ENCODE data around the gene SLC19A1.
"Not testable (repeated sequence)": the region's sequence is repeated elsewhere in the genome, so short reads cannot be mapped to it uniquely, and the experiment has no call there.

The SLC19A1 gene

DNA sequence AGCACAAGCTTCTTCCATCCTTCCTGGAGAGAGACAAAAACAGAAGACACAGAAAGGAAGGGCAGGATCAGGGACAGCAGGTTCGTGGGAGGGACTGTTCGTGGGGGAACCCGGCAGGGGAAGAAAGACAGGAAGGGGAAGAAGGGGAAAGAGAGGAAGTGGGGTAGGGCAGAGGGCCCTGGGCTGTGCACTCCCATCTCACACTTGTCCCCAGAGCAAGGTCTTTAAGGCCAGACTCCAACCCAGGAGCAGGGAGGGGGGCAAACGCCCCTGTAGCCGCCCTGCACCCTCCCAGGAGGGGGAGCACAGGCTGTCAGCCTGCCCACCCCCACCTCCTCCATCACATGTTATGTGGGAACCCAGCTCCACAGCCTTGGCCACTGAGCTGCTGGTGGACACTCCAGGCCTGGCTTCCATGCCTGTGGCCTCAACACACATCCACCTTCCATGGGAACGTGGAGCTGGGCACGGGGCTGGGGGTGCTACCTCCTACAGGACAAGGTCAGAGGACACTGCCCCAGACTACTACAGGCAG, 9.3 kb downstream of the SLC19A1 start:
- DNase-seq (ENCODE audit: low read depth) = no peak
- TF ChIP-seq, protein P1, sequence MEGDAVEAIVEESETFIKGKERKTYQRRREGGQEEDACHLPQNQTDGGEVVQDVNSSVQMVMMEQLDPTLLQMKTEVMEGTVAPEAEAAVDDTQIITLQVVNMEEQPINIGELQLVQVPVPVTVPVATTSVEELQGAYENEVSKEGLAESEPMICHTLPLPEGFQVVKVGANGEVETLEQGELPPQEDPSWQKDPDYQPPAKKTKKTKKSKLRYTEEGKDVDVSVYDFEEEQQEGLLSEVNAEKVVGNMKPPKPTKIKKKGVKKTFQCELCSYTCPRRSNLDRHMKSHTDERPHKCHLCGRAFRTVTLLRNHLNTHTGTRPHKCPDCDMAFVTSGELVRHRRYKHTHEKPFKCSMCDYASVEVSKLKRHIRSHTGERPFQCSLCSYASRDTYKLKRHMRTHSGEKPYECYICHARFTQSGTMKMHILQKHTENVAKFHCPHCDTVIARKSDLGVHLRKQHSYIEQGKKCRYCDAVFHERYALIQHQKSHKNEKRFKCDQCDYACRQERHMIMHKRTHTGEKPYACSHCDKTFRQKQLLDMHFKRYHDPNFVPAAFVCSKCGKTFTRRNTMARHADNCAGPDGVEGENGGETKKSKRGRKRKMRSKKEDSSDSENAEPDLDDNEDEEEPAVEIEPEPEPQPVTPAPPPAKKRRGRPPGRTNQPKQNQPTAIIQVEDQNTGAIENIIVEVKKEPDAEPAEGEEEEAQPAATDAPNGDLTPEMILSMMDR (IDR thresholded peaks at IDR 0.05; ENCODE audit: control insufficient read depth, insufficient read depth, low read depth, low read length, missing control alignments) = no peak
- no peak overlapping the region for H3K4me3 ChIP-seq (ENCODE audit: control insufficient read depth, low read depth, low read length)

DNA sequence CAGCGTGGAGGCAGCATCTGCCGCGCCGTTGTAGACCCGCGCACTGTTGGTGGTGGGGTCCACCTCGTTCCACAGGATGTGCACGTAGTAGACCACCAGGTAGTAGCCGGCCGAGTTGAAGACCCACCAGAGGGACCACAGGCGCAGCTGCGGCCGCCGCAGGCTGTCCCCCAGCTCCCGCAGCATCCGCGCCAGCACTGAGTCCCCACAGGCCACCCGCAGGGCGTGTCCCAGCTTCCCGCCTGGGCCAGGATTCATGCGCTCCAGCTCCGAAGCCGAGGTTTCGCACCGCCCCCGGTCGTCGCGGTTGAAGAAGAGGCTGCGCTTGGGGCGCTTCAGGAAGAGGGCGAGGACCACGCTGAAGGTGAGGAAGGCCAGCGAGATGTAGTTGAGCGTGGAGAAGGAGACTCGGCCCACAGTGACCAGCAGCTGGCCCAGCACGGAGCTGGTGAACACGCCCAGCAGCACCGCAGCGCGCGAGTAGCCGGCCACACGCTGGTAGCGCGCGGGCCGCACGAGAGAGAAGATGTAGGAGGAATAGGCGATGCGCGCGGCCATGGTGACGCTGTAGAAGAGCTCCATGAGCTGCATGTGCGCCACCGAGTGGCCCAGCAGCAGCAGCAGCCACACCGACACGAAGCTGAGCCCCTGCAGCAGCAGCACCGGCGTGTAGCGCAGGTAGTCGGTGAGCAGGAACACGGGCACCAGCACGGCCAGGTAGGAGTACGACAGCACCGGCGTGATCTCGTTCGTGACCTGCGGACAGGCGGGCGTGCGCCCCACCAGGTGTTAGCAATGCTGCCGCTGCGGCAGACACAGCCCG, 10.6 kb downstream of the SLC19A1 start:
- no peak overlapping the region for H3K4me3 ChIP-seq (ENCODE audit: control insufficient read depth, low read depth, low read length)
- TF ChIP-seq, protein P1 (IDR thresholded peaks at IDR 0.05; ENCODE audit: control insufficient read depth, insufficient read depth, low read depth, low read length, missing control alignments) = no peak

DNA sequence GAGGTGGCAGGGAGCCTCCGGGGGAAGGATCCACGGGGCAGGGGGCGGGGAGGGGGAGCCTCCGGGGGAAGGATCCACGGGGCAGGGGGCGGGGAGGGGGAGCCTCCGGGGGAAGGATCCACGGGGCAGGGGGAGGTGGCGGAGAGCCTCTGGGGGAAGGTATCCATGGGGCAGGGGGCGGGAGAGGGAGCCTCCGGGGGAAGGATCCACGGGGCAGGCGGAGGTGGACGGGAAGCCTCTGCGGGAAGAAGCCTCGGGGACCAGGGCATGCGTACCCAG, 11.2 kb downstream of the SLC19A1 start:
- not testable (repeated sequence) for DNase-seq (ENCODE audit: low read depth); H3K4me3 ChIP-seq (ENCODE audit: control insufficient read depth, low read depth, low read length)

More for the DNA sequence above, 10.6 kb downstream of the SLC19A1 start:
- no peak for DNase-seq (ENCODE audit: low read depth)

DNA sequence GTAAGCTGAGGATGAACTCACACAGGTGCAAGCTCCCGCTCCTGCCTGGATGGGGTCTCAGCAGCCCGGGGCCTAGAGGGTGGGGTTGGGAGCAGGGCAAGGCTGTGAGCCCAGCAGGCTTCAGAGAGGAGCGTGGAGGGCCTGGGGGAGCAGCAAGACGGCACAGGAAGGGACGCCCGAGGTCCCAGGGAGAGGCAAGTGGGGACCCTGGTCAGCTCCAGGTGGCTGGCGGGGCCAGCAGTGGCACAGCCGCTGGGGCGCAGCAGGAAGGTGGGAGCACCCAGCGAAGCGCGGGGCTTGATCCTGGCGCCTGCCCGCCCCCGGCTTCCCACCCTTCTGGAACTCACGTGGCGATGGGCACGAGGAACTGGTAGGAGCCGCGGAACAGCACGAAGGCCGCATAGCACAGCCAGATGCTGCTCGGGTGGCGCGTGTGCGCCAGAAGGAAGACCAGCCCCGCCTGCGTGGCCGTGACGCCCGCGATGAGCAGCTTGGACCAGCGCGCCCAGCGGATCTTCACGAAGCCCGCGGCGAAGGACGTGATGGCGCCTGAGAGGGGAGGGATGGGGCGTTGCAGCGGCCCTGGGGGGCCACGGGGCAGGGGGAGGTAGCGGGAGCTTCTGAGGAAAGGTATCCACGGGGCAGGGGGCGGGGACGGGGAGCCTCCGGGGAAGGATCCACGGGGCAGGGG, 11.7 kb downstream of the SLC19A1 start:
- H3K4me3 ChIP-seq (ENCODE audit: control insufficient read depth, low read depth, low read length) = no peak overlapping the region
- TF ChIP-seq, protein P1 (IDR thresholded peaks at IDR 0.05; ENCODE audit: control insufficient read depth, insufficient read depth, low read depth, low read length, missing control alignments) = no peak
- no peak for DNase-seq (ENCODE audit: low read depth)

DNA sequence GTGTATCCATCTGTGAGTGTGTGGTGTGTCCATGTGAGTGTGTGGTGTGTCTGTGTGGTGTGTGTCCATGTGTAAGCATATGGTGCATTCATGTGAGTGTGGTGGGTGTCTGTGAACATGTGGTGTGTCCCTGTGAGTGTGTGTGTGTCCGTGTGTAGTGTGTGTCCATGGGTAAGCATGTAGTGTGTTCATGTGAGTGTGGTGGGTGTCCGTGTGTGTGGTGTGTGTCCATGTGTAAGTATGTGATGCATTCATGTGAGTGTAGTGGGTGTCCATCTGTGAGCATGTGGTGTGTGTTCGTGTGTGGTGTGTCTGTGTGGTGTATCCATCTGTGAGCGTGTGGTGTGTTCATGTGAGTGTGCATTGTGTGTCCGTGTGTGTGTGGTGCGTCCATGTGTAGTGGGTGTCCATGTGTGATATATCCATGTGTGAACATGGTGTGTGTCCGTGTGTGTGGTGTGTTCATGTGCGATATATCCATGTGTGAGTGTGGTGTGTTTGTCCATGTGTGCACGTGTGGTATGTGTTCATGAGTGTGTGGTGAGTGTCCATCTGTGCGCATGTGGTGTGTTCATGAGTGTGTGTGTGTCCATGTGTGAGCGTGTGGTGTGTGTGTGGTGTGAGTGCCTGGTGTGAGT, 12.3 kb downstream of the SLC19A1 start:
- no peak for DNase-seq (ENCODE audit: low read depth)
- TF ChIP-seq, protein P1 (IDR thresholded peaks at IDR 0.05; ENCODE audit: control insufficient read depth, insufficient read depth, low read depth, low read length, missing control alignments) = no peak
- no peak overlapping the region for H3K4me3 ChIP-seq (ENCODE audit: control insufficient read depth, low read depth, low read length)

DNA sequence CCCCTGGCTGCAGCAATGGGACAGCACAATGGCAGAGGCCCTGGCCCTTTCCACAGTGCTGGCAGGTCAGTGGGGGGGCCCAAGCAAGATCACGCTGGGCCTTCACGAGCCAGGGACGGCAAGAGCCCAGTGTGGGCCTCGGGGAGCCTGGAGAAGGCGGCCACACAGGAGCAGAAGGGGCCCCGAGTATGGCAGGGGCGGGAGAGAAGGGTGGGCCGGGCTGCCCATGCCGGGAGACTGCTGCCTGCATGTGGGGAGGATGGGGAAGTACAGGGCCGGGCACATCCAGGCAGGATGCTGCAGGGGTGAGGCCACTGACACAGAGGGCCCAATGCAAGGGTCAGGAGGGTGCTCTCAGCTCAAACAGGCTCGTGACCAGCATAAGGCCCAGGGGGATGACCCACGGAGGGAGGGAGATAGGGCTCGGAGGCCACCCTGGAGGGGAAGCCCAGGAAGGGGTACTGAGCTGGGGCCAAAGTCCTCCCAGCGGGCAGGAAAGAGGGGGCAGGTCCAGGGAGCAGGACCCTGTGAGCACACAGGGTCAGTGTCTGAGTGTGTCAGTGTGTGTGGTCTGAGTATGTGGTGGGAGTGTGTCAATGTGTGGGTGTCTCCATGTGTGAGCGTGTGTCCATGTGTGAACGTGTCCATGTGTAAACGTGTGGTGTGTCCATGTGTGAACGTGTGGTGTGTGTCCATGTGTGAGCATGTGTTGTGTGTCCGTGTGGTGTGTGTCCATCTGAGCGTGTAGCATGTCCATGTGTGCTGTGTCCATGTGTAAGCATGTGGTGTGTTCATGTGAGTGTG, 13.1 kb downstream of the SLC19A1 start:
- DNase-seq (ENCODE audit: low read depth) = no peak
- H3K4me3 ChIP-seq (ENCODE audit: control insufficient read depth, low read depth, low read length) = no peak overlapping the region
- TF ChIP-seq, protein P1 (IDR thresholded peaks at IDR 0.05; ENCODE audit: control insufficient read depth, insufficient read depth, low read depth, low read length, missing control alignments) = no peak

Measured in AG09309 (cell line).